HG02943 (cell line): ENCODE results near the gene RIN2.
"Not testable (repeated sequence)": the region's sequence is repeated elsewhere in the genome, so short reads cannot be mapped to it uniquely, and the experiment has no call there.

Source experiments
- ATAC-seq: cut with Tn5 transposase; IDR thresholded peaks from one replicate; pipeline ENCODE4 v1.9.1; 2021; ENCODE audit warnings: mild to moderate bottlenecking, low read depth, moderate library complexity; ENCODE audit not compliant: unreplicated experiment

Gene RIN2

DNA sequence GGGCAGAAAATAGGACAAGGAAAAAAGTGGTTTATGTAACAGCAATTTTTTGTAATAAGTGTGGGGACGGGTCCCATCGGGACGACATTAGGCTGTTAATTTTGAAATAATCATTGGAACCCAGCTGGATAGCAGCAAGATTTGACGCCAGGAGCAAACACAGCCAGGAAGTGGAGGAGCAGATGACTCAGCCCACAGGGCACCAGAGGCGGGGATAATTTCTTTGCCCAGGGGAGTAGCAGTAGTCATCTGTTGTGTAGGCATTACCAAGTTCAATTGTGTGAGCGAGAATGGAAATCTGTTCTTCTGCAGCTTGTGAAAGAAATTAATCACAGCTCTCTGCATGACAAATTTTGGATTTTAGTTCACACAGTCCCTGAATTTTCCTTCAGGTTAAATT lies 22.6 kb upstream of the RIN2 start:
- ATAC-seq: no peak

- no peak for ATAC-seq
These were observed 21.0 kb upstream of the RIN2 start for GRCh38 chr20:19737025-19737424.

GRCh38 chr20:19738951-19739350 lies 19.1 kb upstream of the RIN2 start:
- no peak for ATAC-seq

GRCh38 chr20:19739351-19739750 lies 18.7 kb upstream of the RIN2 start:
- ATAC-seq: no peak

DNA sequence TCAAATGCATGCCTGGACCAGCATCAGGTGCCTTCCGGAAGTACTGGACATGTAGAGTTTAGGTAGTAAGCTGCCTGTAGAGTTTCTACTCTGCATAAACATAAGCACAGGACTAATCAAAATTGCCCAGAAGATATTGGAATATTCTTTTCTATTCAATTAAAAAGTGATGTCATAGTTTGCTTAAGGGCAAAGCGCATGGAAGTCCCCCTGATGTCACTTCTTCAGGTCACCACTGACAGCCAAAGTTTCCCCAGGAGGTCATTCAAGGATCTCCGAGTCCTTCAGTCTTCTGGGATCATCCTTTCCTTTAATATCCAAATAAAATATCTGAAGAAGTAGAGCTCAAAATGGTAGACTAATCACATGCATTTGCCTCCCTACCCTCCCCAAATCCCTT lies 17.5 kb upstream of the RIN2 start:
- no peak for ATAC-seq

GRCh38 chr20:19741924-19742323 lies 16.1 kb upstream of the RIN2 start:
- no peak for ATAC-seq

DNA sequence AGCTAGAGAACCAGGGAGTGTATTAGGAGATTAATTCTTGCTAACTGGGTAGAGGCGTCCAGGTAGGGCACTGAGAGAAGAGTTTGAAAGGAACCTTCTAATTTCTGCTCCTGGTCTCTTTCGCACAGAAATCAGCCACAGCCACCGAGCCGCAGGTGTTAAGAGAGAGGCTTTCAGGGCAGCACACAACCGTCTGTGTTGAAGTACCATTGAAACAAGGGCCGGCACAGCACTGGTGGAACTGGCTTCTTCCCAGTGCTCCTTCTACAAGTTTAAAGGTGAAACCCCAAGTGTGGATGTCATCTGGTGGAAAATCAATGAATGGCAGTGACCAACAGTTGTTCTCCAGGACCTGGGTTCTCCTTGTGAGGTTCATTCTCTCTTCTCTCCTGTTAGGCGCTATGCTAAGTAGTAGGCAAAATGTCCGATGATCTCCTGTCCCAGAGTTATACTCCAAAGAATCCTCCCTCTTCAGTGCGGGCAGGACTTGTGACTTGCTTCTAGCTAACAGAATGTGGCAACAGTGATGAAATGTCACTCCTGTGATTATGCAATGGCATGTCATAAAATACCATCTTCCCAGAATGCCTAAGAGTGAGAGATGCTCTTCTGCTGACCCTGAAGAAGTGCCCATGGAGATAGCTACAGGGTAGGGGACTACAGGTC lies 15.0 kb upstream of the RIN2 start:
- no peak for ATAC-seq

- ATAC-seq: no peak
These were observed 14.4 kb upstream of the RIN2 start for GRCh38 chr20:19743640-19743995.

DNA sequence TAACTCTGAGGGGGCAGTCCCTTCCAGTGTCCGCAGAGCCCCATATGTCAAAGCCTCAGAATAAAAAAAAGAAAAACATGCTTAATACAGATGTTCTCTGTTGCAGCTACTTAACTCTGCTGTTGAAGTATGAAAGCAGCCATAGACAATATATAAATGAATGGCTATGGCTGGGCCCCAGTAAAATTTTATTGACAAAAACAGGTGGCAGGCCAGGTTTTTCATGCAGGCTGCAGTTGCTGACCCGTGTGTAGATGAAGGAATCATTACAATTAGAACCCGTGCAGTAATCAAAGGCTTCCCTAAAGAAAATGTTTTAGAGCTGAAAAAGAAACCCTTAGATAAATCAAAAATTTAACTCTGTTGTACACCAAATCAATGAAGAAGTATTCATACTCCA lies 13.0 kb upstream of the RIN2 start:
- ATAC-seq: no peak

- no peak for ATAC-seq
These were observed 12.5 kb upstream of the RIN2 start for GRCh38 chr20:19745584-19745983.

- no peak for ATAC-seq
These were observed 11.7 kb upstream of the RIN2 start for GRCh38 chr20:19746396-19746795.

GRCh38 chr20:19747903-19748302 lies 10.2 kb upstream of the RIN2 start:
- no peak for ATAC-seq

- ATAC-seq: no peak
These were observed 9.4 kb upstream of the RIN2 start for GRCh38 chr20:19748681-19749080.

- no peak for ATAC-seq
These were observed 8.4 kb upstream of the RIN2 start for GRCh38 chr20:19749618-19750071.

- no peak for ATAC-seq
These were observed 7.9 kb upstream of the RIN2 start for GRCh38 chr20:19750101-19750606.

DNA sequence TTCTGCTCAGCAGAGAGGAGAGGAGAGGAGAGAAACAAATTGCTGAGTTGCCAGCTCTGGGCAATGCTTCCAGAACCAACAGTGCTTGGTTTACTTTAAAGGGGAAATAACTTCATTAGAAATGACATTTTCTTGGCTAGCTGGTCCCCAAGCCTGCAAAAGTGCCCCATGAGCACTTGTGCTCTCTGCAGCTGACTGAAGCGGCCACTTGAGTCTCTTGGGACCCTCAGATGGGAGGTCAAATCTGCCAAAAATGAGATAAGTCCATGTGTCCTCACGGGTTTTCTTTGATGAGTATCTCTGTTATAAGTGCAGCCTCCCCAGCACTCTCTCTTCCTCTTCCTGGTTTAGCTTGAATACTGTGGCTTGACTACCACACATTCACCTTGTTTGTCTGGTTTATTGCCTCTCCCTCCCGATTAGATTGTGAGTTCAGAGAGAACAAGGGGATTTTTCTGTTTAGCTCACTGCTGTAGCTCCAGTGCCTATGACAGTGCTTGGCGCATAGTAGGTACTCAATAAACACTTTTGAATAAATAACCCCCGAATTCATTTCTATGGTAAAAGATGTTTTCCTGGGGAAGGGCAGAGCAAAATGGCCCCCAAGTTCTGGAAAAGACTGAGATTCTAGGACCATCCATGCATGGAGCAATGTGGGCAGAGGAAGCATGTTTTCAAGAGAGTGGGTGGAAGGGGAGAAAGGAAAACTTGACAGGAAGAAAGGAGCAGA lies 7.0 kb upstream of the RIN2 start:
- ATAC-seq: no peak

DNA sequence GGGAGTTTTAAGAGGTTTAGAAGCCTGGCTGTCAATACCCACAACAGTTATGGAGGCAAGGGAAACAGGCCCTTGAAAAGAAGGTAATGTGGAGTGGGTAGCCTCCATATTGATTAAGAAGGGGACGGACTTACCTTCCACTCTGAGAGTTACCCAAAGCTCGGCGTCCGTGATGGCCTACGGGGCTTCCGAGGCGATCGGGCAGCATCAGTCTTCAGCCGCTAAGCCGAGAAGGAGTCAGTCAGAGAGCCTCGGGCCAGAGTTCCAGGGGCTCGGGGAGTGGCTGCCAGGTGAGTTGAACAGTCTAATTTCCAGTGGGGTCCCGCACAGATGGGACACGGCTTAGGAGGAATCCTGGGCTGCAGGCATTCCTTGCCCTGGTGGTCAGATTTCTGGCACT lies 3.9 kb upstream of the RIN2 start:
- ATAC-seq: not testable (repeated sequence)

DNA sequence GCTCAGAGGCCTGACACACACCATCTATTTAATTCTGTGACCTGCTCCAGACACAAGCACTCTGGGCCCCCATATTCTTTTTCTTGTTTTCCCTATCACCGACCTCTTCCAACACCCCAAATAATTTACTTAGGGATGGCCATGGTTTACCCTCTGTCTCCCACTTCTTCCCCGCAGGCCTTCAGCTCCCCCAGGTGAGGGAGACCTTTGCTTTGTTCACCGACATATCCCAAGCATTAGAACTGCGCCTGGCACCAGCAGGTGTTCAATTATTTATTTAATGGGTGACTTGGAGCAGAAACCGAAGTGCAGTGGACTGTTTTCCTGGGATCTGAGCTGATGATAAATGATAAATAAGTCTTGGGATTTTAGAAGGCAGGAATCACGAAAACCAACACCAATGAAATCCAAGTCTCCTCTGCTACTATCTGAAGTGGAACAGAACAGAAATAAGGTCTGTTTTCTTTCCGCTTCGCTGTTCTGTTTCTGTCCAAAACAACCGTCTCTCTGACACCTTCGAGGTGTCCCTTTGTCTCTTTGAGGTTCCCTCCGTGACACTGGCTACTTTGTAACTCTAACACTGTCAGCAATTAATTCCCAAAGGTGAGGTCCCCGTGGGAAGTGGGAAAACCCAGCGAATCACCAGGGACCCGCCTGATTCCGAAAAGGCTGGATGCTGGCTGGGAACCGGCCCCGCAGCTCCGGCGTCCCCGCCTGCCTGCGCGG lies 1.1 kb upstream of the RIN2 start:
- no peak for ATAC-seq

GRCh38 chr20:19757487-19758132 lies 448 bp upstream of the RIN2 start:
- ATAC-seq: no peak

DNA sequence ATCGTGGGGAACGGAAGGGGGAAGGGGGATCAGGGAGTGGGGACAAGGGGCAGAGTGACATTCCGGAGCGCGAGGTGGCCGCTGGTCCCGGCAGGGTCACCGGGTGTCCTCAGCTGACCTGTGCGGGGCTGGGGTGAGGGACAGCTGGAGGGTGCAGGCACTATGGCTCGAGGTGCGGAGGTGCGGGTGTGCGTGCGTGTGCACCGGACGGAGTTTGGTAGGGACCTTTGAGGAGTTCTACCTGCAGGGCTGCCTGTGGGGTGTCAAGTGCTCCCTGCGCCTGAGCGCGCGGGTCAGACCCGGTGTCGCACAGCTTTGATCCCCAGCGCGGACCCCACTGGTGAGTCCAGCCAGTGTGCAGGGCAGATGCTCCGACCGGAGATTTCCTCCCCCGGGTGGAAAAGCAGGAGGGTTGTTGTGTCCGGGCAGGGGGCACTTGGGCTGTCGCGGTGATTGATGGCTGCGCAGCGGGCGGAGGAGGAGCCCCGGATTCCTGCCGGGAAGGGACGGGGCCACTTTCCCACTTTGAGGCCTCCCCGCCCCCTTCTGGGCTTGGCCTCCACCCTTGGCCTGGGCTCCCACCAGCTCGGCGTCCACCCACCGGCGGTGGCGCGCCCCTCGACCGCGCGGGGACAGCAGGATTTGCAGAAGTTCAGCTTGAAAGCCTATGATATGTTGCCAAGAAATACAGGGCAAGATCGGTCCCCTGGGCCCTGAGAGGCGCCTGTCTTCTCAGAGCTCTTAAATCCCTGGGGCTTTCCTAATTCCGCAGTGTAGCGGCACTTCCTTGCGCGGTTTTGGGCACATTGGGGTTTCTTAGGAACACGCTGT lies 658 bp downstream of the RIN2 start:
- no peak for ATAC-seq
